ENCODE data around the gene NACC2.
"Not testable (repeated sequence)": the region's sequence is repeated elsewhere in the genome, so short reads cannot be mapped to it uniquely, and the experiment has no call there.

DNA sequence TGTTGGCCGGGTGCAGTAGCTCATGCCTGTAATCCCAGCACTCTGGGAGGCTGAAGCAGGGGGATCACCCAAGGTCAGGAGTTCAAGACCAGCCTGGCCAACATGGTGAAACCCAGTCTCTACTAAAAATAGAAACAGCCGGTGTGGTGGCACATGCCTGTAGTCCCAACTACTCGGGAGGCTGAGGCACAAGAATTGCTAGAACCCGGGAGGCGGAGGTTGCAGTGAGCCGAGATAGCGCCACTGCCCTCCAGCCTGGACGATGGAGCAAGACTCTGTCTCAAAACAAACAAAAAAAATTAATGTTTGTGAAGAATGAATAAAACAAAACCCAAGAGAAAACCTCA is 68.2 kb downstream of the NACC2 start:
- TF ChIP-seq, protein P1, sequence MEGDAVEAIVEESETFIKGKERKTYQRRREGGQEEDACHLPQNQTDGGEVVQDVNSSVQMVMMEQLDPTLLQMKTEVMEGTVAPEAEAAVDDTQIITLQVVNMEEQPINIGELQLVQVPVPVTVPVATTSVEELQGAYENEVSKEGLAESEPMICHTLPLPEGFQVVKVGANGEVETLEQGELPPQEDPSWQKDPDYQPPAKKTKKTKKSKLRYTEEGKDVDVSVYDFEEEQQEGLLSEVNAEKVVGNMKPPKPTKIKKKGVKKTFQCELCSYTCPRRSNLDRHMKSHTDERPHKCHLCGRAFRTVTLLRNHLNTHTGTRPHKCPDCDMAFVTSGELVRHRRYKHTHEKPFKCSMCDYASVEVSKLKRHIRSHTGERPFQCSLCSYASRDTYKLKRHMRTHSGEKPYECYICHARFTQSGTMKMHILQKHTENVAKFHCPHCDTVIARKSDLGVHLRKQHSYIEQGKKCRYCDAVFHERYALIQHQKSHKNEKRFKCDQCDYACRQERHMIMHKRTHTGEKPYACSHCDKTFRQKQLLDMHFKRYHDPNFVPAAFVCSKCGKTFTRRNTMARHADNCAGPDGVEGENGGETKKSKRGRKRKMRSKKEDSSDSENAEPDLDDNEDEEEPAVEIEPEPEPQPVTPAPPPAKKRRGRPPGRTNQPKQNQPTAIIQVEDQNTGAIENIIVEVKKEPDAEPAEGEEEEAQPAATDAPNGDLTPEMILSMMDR (IDR thresholded peaks at IDR 0.05; ENCODE audit: extremely low read depth in 1 of 2, insufficient read depth in 1 of 2, low read depth in 1 of 2, low read length in 2 of 2), result not testable (repeated sequence)
- TF ChIP-seq POLR2AphosphoS5 (IDR thresholded peaks at IDR 0.05; ENCODE audit: insufficient read depth, low read depth, low read length); POLR2A (IDR thresholded peaks at IDR 0.05; ENCODE audit: low read depth, low read length); EZH2 (IDR thresholded peaks at IDR 0.05; ENCODE audit: borderline replicate concordance, low read depth, low read length, severe bottlenecking); JUN (IDR thresholded peaks at IDR 0.05; ENCODE audit: borderline replicate concordance, insufficient read depth, insufficient read length, low read depth): not testable (repeated sequence)
